OCI-LY7 (cell line): ENCODE data around the gene ACOXL. TPM values are rescaled to one million over a fixed set of nuclear protein-coding genes. Genes with fewer than 3 reads are reported as not detected.
"Not testable (repeated sequence)": the region's sequence is repeated elsewhere in the genome, so short reads cannot be mapped to it uniquely, and the experiment has no call there.

Experiments
- BruUV-seq: library from RNA; stranded (reverse); fragments of 400-500 nt; replicated peaks from 2 replicates; lab custom pipeline; 2021; lab: Mats Ljungman, UMichigan
- CTCF ChIA-PET: fragments of 300-600 bp; sonication (Branson Sonifier 250); formaldehyde crosslinking; loops from one replicate; lab custom pipeline; 2022; ENCODE audit warnings: antibody characterized with exemption; ENCODE audit not compliant: unreplicated experiment; lab: Charles Lee
- POLR2A ChIA-PET: fragments of 300-600 bp; sonication (Branson Sonifier 250); formaldehyde crosslinking; loops from one replicate; lab custom pipeline; 2022; ENCODE audit warnings: antibody characterized with exemption; lab: Charles Lee
- DNase-seq: peaks from one replicate; pipeline ENCODE4 v3.0.0-alpha.2; 2015; ENCODE audit warnings: low spot score
- H2AFZ ChIP-seq: fragments of 200-600 bp; sonication (generic), shearing (Covaris generic); 2 replicates; pipeline ENCODE4 v1.6.1; 2014; ENCODE audit warnings: mild to moderate bottlenecking, antibody characterized with exemption, low read length, moderate library complexity
- H3K27ac ChIP-seq: fragments of 200-600 bp; sonication (generic); 2 replicates; pipeline ENCODE4 v1.5.1; 2014; ENCODE audit warnings: mixed run types, low read depth, mild to moderate bottlenecking, moderate library complexity, low read length, inconsistent platforms; ENCODE audit not compliant: poor library complexity, severe bottlenecking
- H3K36me3 ChIP-seq: fragments of 200-600 bp; sonication (generic); 2 replicates; pipeline ENCODE4 v1.6.1; 2014; ENCODE audit warnings: mild to moderate bottlenecking, antibody characterized with exemption, low read length, moderate library complexity, mixed read lengths; ENCODE audit not compliant: insufficient read depth
- H3K4me1 ChIP-seq: fragments of 200-600 bp; sonication (generic); 2 replicates; pipeline ENCODE4 v1.5.1; 2014; ENCODE audit warnings: mild to moderate bottlenecking, low read length; ENCODE audit not compliant: insufficient read depth, poor library complexity, severe bottlenecking
- H3K4me2 ChIP-seq: fragments of 200-600 bp; sonication (generic); 2 replicates; pipeline ENCODE4 v1.6.1; 2014; ENCODE audit warnings: mild to moderate bottlenecking, low read length
- H3K4me3 ChIP-seq: fragments of 200-600 bp; sonication (generic); 2 replicates; pipeline ENCODE4 v1.5.1; 2014; ENCODE audit warnings: mild to moderate bottlenecking, low read depth, low read length; ENCODE audit not compliant: poor library complexity, severe bottlenecking
- H3K79me2 ChIP-seq: fragments of 200-600 bp; sonication (generic); 2 replicates; pipeline ENCODE4 v1.6.1; 2016; ENCODE audit warnings: low read depth, mild to moderate bottlenecking, low read length, moderate library complexity, mixed read lengths; ENCODE audit not compliant: insufficient read depth
- H3K9me2 ChIP-seq: fragments of 200-600 bp; sonication (generic); 2 replicates; pipeline ENCODE4 v1.6.1; 2016; ENCODE audit warnings: mild to moderate bottlenecking, low read length, mixed read lengths; ENCODE audit not compliant: insufficient read depth
- H3K9me3 ChIP-seq: fragments of 200-600 bp; sonication (generic); 2 replicates; pipeline ENCODE4 v1.6.1; 2014; ENCODE audit warnings: mild to moderate bottlenecking, mixed run types, low read length, mixed read lengths
- H4K20me1 ChIP-seq: fragments of 200-600 bp; sonication (generic); 2 replicates; pipeline ENCODE4 v1.6.1; 2014; ENCODE audit warnings: mild to moderate bottlenecking, antibody characterized with exemption, low read length, moderate library complexity, mixed read lengths; ENCODE audit not compliant: insufficient read depth
- CTCF ChIP-seq: fragments of 200-600 bp; sonication (generic); conservative IDR thresholded peaks from 2 replicates; pipeline ENCODE4 v1.5.1; 2014; ENCODE audit warnings: mild to moderate bottlenecking, antibody characterized with exemption, low read length, moderate library complexity, mixed read lengths
- EZH2phosphoT487 ChIP-seq: fragments of 200-600 bp; sonication (generic); IDR thresholded peaks from 2 replicates; pipeline ENCODE4 v1.6.1; 2018; ENCODE audit warnings: low read depth, borderline replicate concordance, mild to moderate bottlenecking, mixed run types, antibody characterized with exemption, low read length, moderate library complexity, mixed read lengths
- intact Hi-C: fragments of 100-400 bp; cut with micrococcal nuclease; formaldehyde crosslinking; loops from one replicate; pipeline ENCODE4 v1.10.0; 2022; ENCODE audit not compliant: unreplicated experiment
- total RNA-seq, 2 experiments: library from RNA; depleted of rRNA in 1 of 2; stranded (reverse); fragments of >200 nt in 1 of 2; shearing (Covaris generic) in 1 of 2; gene quantifications; 2 replicates each; pipeline ENCODE4 v1.2.3, GENCODE V29; 2014 to 2022

The ACOXL gene
- total RNA-seq, 2 experiments from 2014 or later, result 1.4 TPM; not detected in 1

- Histone ChIP-seq H3K4me1 (no peaks in the 10 kb centered on the region), H3K4me2 (no peak overlapping the region), H2AFZ (no peak overlapping the region), H3K9me3 (no peaks in the 10 kb centered on the region), H3K4me3 (no peak overlapping the region), H3K79me2 (no peaks in the 10 kb centered on the region), H4K20me1 (no peaks in the 10 kb centered on the region), H3K27ac (no peak overlapping the region), H3K36me3 (no peaks in the 10 kb centered on the region), H3K9me2 (no peaks in the 10 kb centered on the region)
- ChIA-PET POLR2A (no interaction called here), CTCF (no interaction called here)
- BruUV-seq, result no TSS peak
- DNase-seq, result no peak
- intact Hi-C loops, result no loop called here
- TF ChIP-seq EZH2phosphoT487, result no peak
- TF ChIP-seq CTCF, result no peak
These were observed 227.9 kb downstream of the ACOXL start for GRCh38 chr2:110960281-110960680.

GRCh38 chr2:110960954-110961353 lies 228.6 kb downstream of the ACOXL start:
- Histone ChIP-seq H3K36me3 (no peaks in the 10 kb centered on the region), H2AFZ (no peak overlapping the region), H3K4me1 (no peaks in the 10 kb centered on the region), H3K9me2 (no peaks in the 10 kb centered on the region), H3K79me2 (no peaks in the 10 kb centered on the region), H4K20me1 (no peaks in the 10 kb centered on the region), H3K27ac (no peak overlapping the region), H3K4me2 (no peak overlapping the region), H3K4me3 (no peak overlapping the region), H3K9me3 (no peaks in the 10 kb centered on the region)
- no TSS peak for BruUV-seq
- TF ChIP-seq CTCF (no peak), EZH2phosphoT487 (no peak)
- no peak for DNase-seq
- intact Hi-C loops, result no loop called here
- ChIA-PET POLR2A (no interaction called here), CTCF (no interaction called here)

DNA sequence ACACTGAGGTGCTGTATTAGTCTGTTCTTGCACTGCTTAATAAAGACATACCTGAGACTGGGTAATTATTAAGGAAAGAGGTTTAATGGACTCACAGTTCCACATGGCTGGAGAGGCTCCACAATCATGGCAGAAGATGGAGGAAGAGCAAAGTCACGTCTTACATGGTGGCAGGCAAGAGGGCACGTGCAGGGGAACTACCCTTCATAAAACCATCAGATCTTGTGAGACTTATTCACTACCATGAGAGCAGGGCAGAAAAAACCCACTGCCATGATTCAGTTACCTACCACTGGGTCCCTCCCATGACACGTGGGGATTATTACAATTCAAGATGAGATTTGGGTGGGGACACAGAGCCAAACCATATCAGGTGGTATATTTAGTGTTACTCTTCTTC lies 229.3 kb downstream of the ACOXL start:
- CTCF ChIA-PET, H3K27ac ChIP-seq, POLR2A ChIA-PET, H3K4me1 ChIP-seq, intact Hi-C loops, H2AFZ ChIP-seq, H3K36me3 ChIP-seq, H3K79me2 ChIP-seq, H3K4me2 ChIP-seq, H3K9me2 ChIP-seq, DNase-seq, BruUV-seq, H4K20me1 ChIP-seq, H3K9me3 ChIP-seq, H3K4me3 ChIP-seq: not testable (repeated sequence)
